HG03025 (cell line): Measurements from ENCODE around the gene PLXDC2.
"Not testable (repeated sequence)": the region's sequence is repeated elsewhere in the genome, so short reads cannot be mapped to it uniquely, and the experiment has no call there.

Experiments used
- ATAC-seq: cut with Tn5 transposase; IDR thresholded peaks from one replicate; pipeline ENCODE4 v1.9.1; 2021; ENCODE audit warnings: mild to moderate bottlenecking, moderate library complexity; ENCODE audit not compliant: unreplicated experiment, low FRiP score

Gene PLXDC2

DNA sequence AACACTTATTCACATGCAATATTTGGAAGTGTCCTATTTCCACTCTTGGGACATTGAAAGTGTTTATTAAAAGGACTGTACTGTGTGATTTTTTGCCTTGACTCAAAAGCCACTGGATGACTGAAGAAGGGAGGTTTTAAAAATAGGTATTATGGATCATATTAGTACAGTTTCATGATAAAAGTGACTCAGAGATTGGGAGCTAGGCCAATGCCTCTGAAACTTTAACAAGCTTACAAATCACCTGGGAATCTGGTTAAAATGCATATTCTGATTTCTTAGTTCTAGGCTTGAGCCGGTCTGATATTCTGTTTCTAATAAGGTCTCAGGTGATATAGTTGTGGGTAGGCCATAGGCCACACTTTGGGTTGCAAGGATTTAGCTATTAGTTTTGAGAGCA is 191.2 kb downstream of the PLXDC2 start:
- no peak for ATAC-seq

DNA sequence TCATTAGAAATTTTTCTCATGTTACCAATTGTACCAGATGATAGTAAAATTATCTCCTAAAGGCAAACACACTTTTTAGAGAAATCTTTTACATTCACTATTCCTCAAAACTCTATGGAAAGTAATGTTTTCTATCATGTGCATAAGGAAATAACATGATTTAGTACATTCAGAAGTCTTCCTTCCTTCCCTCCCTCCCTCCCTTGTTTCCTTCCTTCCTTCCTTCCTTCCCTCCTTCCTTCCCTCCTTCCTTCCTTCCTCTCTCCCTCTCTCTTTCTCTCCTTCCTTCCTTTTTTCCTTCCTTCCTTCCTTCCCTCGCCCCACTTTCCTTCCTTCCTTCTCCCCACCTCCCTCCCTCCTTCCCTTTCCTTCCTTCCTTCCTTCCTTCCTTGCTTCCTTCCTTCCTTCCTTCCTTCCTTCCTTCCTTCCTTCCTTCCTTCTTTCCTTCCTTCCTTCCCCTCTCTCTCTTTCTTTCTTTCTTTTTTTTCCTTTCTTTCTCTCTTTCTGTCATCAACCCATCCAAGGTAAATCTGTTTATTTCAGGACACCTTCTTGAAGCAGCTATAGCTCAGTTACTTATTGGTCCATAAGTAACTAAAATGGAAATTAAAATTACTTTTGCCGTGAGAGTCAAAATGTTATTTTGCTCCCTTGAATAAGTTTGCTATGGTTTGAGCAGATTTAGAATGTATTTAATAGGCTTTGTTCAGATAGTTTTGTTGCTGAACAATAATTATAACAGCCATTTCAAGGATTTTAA is 197.9 kb downstream of the PLXDC2 start:
- ATAC-seq, result no peak

DNA sequence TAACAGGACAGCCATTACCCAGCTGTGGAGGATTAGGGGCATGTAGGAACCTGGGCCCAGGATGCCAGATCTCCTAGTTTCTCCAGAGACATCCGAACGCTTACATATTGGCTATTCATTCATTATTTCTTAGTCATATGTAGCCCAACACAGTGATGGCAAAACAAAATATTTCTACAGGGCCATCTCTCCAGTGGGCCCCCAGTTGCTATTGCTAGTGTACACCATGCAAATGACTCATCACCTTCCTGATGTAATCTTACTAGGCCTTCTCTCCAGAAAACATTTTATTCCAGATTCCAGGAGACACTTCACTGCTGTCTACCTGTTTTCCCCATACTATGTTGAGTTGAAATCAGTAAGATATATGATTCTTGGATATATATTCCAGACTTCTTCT is 201.7 kb downstream of the PLXDC2 start:
- ATAC-seq, result no peak

DNA sequence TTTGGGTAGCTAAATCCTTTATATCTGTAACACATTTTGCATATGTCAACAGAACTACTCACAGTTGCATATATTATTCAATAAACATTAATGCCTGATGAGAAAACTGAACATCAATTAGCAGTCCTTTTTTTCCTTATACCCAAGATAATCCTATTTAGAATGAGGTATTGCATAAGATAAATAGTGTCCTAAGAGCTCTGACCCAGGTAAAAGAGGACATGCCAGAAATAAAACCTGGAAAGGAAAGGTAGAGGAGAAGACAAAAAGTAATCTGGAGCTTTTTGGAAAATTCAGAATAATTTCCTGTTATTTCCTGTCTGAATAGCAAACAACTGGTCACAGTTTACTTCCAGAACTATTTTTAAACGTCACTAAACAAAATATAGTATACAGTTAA is 204.4 kb downstream of the PLXDC2 start:
- ATAC-seq, result no peak

DNA sequence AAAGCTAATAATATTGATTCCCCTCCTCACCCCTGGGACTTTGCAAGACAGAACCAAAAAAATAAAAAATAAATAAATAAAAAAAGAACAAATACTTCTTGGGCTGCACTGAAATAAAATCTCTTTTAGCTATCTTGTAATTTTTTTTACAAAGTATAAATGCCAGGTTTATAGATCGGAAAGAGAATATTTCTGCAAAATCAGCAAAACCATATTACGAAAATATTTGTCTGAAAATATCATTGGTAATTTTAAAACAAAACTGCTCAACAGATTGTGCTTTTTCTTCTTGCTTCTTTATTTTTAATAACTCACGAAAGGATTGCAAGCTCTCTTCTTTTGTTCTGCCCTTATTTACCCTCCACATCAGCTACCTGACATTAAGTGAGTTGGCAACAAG is 213.3 kb downstream of the PLXDC2 start:
- ATAC-seq, result no peak

DNA sequence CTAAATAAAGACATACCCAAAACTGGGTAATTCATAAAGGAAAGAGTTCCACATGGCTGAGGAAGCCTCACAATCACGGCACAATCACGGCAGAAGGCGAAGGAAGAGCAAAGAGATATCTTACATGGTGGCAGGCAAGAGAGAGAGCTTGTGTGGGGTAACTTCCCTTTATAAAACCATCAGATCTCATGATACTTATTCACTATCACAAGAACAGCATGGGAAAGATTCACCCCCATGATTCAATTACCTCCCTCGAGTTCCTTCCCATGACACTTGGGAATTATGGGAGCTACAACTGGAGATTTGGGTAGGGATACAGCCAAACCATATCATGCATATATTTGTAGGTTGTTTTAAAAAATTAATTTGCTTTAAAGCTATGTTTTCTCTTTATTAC is 217.2 kb downstream of the PLXDC2 start:
- ATAC-seq, result no peak

DNA sequence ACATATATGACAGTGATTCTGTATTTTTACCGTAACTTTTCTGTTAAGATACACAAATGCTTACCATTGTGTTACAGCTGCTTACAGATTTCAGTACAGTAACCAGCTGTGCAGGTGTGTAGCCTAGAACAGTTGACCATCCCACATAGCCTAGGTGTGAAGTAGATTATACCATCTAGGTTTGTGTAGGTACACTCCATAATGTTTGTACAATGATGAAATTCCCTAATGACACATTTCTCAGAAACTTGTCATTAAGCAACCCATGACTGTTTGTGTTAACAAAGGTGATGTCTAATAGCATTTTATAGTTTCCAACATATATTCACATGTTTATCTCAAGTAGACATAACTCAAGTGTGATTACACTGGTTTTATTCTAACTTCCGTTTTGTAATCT is 218.5 kb downstream of the PLXDC2 start:
- ATAC-seq, result no peak

DNA sequence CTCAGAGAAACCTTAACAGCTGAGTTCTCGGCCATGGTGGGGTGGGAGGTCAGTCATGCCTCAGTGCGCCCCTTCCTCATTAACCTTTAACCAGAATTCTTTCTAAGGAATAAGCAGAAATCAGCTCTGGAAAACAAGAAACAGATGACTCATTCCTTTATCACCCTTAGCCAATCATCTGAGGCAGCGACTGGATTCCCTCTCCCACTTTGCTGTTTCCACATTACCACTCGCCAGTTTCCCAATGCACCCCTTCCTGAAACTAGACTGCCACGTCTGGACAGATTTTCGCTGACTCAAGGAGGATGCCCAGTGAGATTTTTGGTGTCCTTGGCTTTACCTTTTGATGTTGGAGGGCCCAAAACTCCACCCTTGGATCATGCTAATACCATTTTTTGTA is 223.8 kb downstream of the PLXDC2 start:
- no peak for ATAC-seq

DNA sequence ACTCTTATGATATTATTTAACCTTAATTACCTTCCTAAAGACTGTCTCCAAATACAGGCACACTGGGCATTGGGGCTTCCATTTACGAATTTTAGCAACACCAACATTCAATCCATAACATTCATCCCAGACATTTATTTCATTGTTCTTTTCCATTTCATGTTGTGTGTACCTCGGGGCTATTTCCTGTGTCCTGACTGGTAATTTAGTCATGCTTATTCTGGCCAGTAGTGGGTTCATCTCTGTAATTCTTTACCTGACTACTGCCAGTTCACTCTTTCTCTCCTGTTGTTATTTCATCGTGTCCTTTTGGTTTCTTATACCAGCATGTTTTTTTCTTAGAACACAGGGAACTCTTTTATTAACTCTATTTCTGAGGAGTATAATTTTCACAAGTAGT is 225.7 kb downstream of the PLXDC2 start:
- no peak for ATAC-seq

DNA sequence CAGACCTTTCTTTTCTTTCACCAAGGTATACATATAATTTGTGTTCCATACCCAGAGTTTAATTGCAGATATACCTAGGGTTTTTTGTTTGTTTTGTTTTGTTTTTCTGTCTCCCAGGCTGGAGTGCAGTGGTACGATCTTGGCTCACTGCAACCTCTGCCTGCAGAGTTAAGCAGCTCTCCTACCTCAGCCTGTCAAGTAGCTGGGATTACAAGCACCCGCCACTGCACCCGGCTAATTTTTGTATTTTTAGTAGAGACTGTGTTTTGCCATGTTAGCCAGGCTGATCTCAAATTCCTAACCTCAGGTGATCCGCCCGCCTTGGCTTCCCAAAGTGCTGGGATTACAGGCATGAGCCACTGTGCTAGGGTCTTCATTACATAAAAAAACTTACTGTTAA is 228.9 kb downstream of the PLXDC2 start:
- ATAC-seq, result not testable (repeated sequence)

DNA sequence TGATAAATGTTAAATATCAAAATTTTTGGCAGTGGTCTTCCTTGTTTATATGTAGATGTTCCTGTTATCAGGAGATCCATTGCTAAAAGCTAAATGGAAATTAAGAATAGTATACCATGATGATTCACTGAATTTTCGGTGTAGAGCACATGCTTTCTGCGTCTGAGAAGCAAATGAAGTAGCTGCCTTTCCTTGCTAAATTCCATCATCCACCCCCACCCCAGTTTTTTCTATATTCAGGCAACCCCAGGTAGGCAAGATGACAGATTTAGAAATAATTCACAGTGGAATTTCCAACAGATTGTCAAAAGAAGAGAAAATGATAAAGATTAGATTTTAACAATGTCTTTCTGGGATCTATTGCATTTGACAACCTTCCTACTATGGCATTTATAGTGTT is 231.9 kb downstream of the PLXDC2 start:
- ATAC-seq, result no peak

DNA sequence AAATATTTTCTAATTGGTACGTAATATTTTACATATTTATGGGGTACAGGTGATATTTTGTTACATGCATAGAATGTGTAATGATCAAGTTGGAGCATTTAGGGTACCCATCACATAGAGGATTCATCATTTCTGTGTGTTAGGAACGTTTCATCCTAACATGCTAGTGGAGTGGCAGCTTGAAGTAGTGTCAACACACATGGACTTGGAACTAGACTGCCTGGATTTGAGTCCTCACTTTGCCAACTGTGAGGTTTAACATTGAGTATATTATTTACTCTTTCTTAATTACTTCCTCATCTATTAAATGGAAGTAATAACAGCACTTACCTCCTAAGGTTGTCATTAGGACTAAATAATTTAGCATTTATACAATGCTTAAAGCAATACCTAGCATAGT is 241.9 kb downstream of the PLXDC2 start:
- ATAC-seq, result no peak

DNA sequence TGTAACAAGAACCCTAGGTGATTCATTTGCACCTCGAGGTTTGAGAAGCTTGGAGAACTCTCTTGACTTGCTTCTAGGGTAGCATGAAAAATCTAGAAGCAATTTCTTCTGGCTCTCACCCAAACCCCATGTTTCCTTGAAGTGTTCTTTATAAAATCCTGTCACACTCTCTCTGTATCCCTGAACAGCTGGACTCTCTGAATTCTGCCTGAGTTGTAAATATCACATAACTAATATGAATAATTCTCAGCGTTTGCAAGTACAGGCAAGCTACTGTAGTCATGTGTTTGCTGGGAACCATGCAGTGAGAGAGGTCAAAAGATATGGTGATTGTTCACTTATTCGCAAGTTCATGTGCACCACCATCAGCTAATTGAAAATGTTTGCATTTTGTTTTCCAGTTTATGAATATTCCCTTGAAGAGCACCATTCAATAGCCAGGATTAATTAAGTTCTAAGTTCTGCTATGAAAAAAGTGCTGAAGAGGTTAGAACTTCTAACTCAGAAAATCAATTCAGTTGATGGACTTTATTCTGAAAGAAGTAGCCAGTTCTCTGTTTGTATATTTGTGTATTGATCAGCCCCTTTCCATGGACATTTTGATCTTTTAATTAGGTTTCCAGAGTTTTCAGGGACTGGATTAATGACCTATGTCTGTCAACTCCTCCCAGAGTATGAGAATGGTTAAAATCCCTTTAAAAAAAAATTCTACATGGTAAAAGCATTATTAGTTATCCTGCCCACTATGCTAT is 243.0 kb downstream of the PLXDC2 start:
- ATAC-seq, result no peak

DNA sequence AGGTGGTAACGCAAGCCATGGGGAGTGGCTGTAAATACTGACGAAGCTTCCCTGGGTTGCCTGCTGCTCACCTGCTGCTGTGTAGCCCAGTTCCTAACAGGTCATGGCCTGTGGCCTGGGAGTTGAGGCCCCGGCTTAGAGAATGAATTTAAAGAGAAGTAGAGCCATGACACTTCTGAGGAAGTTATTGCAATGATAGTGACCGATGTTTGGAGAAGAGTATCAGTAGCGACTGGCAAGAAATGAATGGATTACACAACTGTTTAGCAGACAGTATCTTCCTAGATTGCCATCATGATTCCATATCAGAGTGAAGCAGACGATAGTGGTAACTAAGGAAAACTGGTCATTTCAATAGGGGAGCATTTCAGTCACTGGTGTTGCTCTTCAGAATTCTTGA is 249.6 kb downstream of the PLXDC2 start:
- no peak for ATAC-seq

DNA sequence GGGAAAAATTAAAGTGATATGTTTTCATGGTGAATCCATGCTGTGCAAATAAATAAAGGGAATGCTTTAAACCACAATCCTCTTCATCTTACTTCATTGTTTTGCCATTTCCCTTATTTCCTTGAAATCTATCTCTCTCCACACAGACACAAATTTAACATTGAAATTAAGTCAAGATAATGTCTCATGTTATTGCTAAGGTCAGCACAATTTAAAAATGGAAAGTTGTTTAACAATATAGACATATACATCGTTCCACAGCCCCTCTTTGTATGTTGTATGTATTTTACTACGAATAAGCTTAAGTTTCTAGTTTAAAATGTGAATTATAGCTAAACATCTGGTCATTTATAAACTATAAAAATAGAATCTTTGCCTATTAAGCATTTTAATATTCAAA is 256.9 kb downstream of the PLXDC2 start:
- ATAC-seq, result no peak

DNA sequence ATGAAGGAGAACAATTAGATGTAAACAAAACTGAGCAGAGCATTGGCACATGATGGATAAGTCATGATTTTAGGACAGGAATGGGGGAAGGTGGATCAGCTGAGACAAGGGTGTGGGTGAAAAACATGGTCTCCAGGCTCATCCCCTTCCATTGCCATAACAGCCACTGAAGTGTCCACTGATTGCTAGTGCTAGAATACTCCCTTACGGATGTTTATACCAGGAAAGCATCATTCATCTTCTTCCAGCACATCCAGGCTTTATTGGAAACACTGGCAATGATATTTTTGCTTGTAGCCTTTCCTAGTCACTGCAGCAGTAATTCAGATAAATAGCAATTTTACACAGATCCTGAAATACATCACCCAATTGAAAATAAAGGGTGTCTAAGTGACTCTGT is 259.5 kb downstream of the PLXDC2 start:
- no peak for ATAC-seq

DNA sequence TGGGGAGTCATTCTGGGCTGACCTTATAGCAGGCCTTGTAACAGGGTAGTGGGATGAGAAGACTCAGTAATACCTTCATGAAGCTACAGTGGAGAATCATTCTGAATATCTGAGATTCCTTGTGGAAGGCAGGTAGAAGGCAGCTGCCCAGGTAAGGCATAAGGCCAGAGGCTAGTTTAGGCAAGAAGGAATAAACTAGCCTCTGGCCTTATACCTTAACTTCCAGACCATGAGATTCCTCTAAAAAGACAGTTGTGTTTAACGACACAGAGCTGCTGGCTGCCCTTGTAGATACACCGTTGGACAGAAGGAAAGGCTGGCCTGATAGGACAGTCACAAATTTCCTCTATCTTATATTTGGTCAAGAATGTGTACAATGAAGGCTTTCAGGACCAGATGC is 268.2 kb downstream of the PLXDC2 start:
- no peak for ATAC-seq

DNA sequence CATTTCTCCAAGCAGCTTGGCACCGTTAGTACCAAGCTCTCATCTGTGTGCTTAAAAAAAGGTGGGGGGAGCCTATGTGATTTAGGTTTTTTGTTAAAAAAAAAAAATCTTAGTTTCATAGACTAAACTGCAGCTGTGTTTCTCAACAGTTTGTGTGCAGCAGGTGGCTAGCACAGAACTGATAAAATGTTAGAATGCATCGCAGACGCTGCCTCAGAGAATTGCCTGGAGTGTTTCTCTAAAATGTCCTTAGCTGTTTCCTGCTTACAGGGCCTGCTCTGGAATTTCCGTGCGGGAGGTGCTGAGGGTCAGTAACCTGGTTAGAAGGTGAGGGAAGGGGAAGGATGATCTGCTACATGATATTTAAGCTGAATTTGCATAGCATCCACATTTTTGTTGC is 268.9 kb downstream of the PLXDC2 start:
- no peak for ATAC-seq

DNA sequence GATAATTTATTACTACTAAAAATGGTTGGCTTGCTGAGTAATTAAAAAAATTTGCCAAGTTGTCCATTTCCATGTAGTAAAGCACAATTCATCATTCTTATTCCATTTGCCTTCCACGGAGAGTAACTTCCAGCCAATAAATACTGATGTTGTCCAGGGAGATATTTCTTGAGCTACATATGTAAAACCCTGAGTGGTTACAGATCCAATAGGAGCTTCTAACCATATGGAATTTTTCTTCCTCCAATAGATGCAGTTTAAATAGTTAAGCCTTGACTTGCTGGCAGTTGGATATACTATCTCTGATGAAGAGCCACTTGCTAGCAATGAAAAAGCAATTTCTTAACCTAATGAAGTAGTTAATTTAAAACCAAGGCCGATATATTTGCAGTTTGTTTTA is 271.1 kb downstream of the PLXDC2 start:
- no peak for ATAC-seq

DNA sequence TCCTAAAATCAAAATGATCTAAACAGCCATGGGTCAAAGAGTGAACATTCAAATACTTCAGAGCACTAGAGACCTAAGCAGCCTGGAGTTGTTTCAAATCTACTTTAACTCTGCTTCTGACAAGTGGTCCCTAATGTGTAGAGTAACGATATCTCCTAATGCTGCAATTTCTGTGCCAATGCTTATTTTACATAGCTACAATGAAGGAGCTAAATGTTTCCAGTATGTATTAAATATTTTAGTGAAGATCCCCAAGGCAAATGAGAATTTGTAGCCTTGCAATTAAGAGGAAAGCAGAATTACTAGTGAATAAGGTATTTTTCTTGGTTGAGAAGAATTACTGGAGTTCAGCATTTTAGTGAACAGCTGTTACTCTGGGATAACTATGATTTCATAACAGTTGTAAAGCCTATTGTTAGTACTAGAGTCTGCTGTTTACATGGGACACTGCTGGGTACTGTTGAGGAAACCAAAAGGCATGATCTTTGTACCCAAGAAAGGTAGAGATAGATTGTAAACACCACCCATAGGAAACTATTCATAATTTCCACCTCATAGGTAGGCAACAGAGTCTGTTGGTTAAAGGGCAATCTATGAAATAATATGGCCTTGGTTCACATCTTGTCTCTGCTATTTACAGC is 271.9 kb downstream of the PLXDC2 start:
- ATAC-seq, result no peak

DNA sequence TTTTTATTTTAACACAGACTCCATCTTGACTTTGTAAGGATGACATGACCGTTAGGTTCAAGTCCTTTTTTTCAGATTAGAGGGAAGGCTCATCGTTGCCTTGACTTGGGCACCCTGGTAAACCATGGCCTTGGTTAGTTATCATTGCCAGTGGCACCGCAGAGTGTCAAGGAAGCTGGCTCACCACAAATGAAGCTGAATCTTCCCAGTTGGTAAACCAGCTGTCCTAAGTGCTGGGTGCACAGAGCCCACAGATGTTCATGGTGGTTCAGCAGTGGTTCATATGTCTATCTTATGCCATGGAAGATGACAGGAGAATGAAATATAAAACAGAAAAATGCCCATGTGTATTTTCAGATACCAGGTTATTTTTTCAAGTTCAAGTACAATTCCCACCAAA is 273.6 kb downstream of the PLXDC2 start:
- no peak for ATAC-seq

DNA sequence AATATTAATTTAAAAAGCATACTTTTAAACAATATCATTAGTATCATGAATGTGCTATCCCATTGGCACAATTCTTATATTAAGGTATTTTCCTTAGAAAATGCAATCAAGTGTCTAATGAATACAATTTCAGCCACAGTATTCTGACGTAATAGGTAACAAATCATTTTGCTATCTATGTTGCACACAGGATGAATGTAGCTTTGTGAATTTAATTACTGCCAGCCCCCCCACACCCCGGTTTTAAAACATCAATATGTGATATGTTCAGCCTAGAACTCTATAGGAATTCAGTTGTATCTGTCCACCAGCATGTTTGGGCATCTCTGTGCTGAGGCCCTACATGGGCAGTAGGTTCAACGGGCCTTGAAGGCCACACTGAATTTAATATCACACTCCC is 274.6 kb downstream of the PLXDC2 start:
- no peak for ATAC-seq
